Endothelial cell (in vitro differentiated cells): ENCODE data around the gene USP40. TPM values are rescaled to one million over a fixed set of nuclear protein-coding genes. Genes with fewer than 3 reads are reported as not detected.

Experiments
- DNase-seq: peaks from one replicate; pipeline ENCODE4 v3.0.0; 2021; ENCODE audit warnings: low spot score
- H3K27ac Mint-ChIP-seq: one replicate; pipeline ENCODE4 v1.8.0; 2021; ENCODE audit warnings: mixed read lengths, inconsistent platforms; ENCODE audit not compliant: unreplicated experiment
- H3K27me3 Mint-ChIP-seq: one replicate; pipeline ENCODE4 v1.8.0; 2021; ENCODE audit warnings: mild to moderate bottlenecking, moderate library complexity, mixed read lengths, inconsistent platforms; ENCODE audit not compliant: unreplicated experiment
- H3K36me3 Mint-ChIP-seq: one replicate; pipeline ENCODE4 v1.8.0; 2021; ENCODE audit warnings: mild to moderate bottlenecking, low read depth, mixed read lengths, inconsistent platforms; ENCODE audit not compliant: unreplicated experiment
- H3K4me1 Mint-ChIP-seq: one replicate; pipeline ENCODE4 v1.8.0; 2021; ENCODE audit warnings: mild to moderate bottlenecking, mixed read lengths, inconsistent platforms; ENCODE audit not compliant: unreplicated experiment
- H3K4me3 Mint-ChIP-seq: one replicate; pipeline ENCODE4 v1.8.0; 2021; ENCODE audit warnings: mild to moderate bottlenecking, mixed read lengths, inconsistent platforms; ENCODE audit not compliant: unreplicated experiment
- H3K9me3 Mint-ChIP-seq: one replicate; pipeline ENCODE4 v1.8.0; 2021; ENCODE audit warnings: mixed read lengths, inconsistent platforms; ENCODE audit not compliant: unreplicated experiment
- CTCF ChIP-seq: fragments of 200-600 bp; sonication (generic); IDR thresholded peaks from one replicate; pipeline ENCODE4 v1.5.0; 2021; ENCODE audit warnings: antibody characterized with exemption; ENCODE audit not compliant: unreplicated experiment
- total RNA-seq: library from RNA; stranded (reverse); fragmentation: NEBNext Ultra II Directional; extraction: Animal tissue kit (Norgen Biotek cat#: 25700); gene quantifications from one replicate; pipeline ENCODE4 v1.2.1, GENCODE V29; 2021; ENCODE audit not compliant: unreplicated experiment

The USP40 gene
- total RNA-seq, 1 donor from 2014 or later: 23.6 TPM

GRCh38 chr2:233476651-233477547 lies 89.7 kb downstream of the USP40 start:
- peaks cover 15% of the 10 kb centered on the region for H3K36me3 Mint-ChIP-seq
- no peaks in the 10 kb centered on the region for H3K9me3 Mint-ChIP-seq
- no peak overlapping the region for H3K4me3 Mint-ChIP-seq
- no peak for DNase-seq
- H3K27me3 Mint-ChIP-seq: no peaks in the 10 kb centered on the region
- no peak overlapping the region for H3K27ac Mint-ChIP-seq
- H3K4me1 Mint-ChIP-seq: no peaks in the 10 kb centered on the region
- TF ChIP-seq CTCF: no peak

- Mint-ChIP-seq H3K27me3 (no peaks in the 10 kb centered on the region), H3K9me3 (no peaks in the 10 kb centered on the region), H3K27ac (no peak overlapping the region), H3K4me3 (no peak overlapping the region), H3K4me1 (no peaks in the 10 kb centered on the region), H3K36me3 (peaks cover 8% of the 10 kb centered on the region)
- TF ChIP-seq CTCF: no peak
- no peak for DNase-seq
Measured at GRCh38 chr2:233476063-233476410, 90.5 kb downstream of the USP40 start.

GRCh38 chr2:233474308-233475160 lies 92.0 kb downstream of the USP40 start:
- H3K9me3 Mint-ChIP-seq: no peaks in the 10 kb centered on the region
- DNase-seq: no peak

GRCh38 chr2:233473878-233474277 lies 92.7 kb downstream of the USP40 start:
- H3K9me3 Mint-ChIP-seq: no peaks in the 10 kb centered on the region
- H3K36me3 Mint-ChIP-seq: peaks cover 7% of the 10 kb centered on the region
- DNase-seq: no peak
- no peak for TF ChIP-seq CTCF
- no peak overlapping the region for H3K4me3 Mint-ChIP-seq
- no peaks in the 10 kb centered on the region for H3K4me1 Mint-ChIP-seq
- peaks cover 3% of the 10 kb centered on the region for H3K27me3 Mint-ChIP-seq
- no peak overlapping the region for H3K27ac Mint-ChIP-seq

More at GRCh38 chr2:233474308-233475160, 92.0 kb downstream of the USP40 start:
- H3K4me3 Mint-ChIP-seq: no peak overlapping the region
- TF ChIP-seq CTCF: no peak
- H3K27me3 Mint-ChIP-seq: peaks cover 1% of the 10 kb centered on the region
- no peak overlapping the region for H3K27ac Mint-ChIP-seq
- H3K4me1 Mint-ChIP-seq: no peaks in the 10 kb centered on the region
- peaks cover 7% of the 10 kb centered on the region for H3K36me3 Mint-ChIP-seq
